KMS-11 (cell line): ENCODE data around the gene SLC2A13.

Experiments used
- H2AFZ ChIP-seq: fragments of 200-600 bp; sonication (generic); 2 replicates; pipeline ENCODE4 v1.6.1; 2016; ENCODE audit warnings: antibody characterized with exemption, mixed run types, low read depth
- H3K27ac ChIP-seq: fragments of 200-600 bp; sonication (generic); 2 replicates; pipeline ENCODE4 v1.6.1; 2016; ENCODE audit warnings: mild to moderate bottlenecking, mixed run types
- H3K27me3 ChIP-seq: fragments of 200-600 bp; sonication (generic); 2 replicates; pipeline ENCODE4 v1.6.1; 2017; ENCODE audit warnings: mild to moderate bottlenecking, low read depth, mixed run types, moderate library complexity; ENCODE audit not compliant: insufficient read depth
- H3K36me3 ChIP-seq: fragments of 200-600 bp; sonication (generic); 2 replicates; pipeline ENCODE4 v1.6.1; 2017; ENCODE audit warnings: mild to moderate bottlenecking, mixed run types; ENCODE audit not compliant: insufficient read depth
- H3K4me1 ChIP-seq: fragments of 200-600 bp; sonication (generic); 2 replicates; pipeline ENCODE4 v1.6.1; 2016; ENCODE audit warnings: mild to moderate bottlenecking, low read depth, mixed run types; ENCODE audit not compliant: poor library complexity, severe bottlenecking
- H3K4me2 ChIP-seq: fragments of 200-600 bp; sonication (generic); 2 replicates; pipeline ENCODE4 v1.7.0; 2016; ENCODE audit warnings: mild to moderate bottlenecking, mixed run types
- H3K4me3 ChIP-seq: fragments of 200-600 bp; sonication (generic); IDR thresholded peaks from 2 replicates; pipeline ENCODE4 v1.6.1; 2017; ENCODE audit warnings: low read depth, low read length, mixed read lengths; ENCODE audit not compliant: insufficient read depth
- H3K79me2 ChIP-seq: fragments of 200-600 bp; sonication (generic); 2 replicates; pipeline ENCODE4 v1.6.1; 2016; ENCODE audit warnings: low read depth, mixed run types; ENCODE audit not compliant: insufficient read depth
- H3K9ac ChIP-seq: fragments of 200-600 bp; sonication (generic); 2 replicates; pipeline ENCODE4 v1.6.1; 2016; ENCODE audit warnings: mild to moderate bottlenecking, mixed run types
- H4K20me1 ChIP-seq: fragments of 200-600 bp; sonication (generic); 2 replicates; pipeline ENCODE4 v1.6.1; 2016; ENCODE audit warnings: mild to moderate bottlenecking, mixed run types; ENCODE audit not compliant: insufficient read depth
- CTCF ChIP-seq: fragments of 200-600 bp; sonication (generic); conservative IDR thresholded peaks from 2 replicates; pipeline ENCODE4 v1.6.1; 2017; ENCODE audit warnings: low read depth, mild to moderate bottlenecking, antibody characterized with exemption, low read length, moderate library complexity, mixed read lengths

Gene SLC2A13

DNA sequence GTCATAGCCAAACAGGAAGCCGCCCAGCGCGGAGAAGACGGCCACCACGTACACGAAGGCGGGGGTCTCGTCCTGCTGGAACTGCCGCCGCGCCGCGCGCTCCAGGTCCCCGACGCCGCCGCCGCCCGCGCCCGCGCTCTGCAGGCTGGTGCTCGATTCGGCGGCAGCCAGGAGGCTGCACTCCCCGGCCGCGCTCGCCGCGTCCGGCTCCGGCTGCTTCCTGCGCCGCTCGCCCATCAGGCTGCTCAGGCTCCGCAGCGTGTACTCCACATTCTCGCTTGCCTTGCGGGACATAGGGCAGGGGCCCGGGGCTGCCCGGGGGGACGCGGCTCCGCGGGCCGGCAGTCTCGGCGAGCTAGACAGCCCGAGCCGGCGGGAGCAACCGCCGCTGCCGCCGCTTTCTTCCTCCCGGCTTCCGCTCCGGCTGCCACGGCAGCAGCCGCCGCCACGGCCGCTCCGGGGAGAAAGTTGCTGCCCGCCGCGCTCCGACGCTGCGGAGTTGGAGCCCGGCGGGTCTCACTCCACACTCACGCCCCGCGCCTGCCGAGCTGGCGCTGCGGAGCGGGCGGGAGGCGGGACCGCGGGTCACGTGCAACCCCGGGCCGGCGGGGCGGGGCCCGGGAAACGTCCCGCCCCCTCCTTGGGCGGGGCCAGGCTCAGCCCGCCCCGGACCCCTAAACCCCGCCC is at the start of gene SLC2A13:
Gene SLC2A13, minus strand, starts transcription at position 567 of the 687 bp plus-strand sequence. Its CDS starts 273 bp downstream, at position 294.
- Histone ChIP-seq H3K4me3 (no peak within 1 kb of the TSS), H3K4me1 (peaks cover 9% of the 10 kb centered on the region), H3K9ac (peak within 1 kb of the TSS; percentile 50; the same call in 1 of the 2 replicates), H3K4me2 (peak within 1 kb of the TSS; percentile 98), H4K20me1 (no peaks in the 10 kb centered on the region), H3K27ac (no peak within 1 kb of the TSS), H3K79me2 (no peaks in the 10 kb centered on the region), H3K36me3 (no peaks in the 10 kb centered on the region), H2AFZ (peak within 1 kb of the TSS; percentile 72), H3K27me3 (no peaks in the 10 kb centered on the region)
- no peak for TF ChIP-seq CTCF

DNA sequence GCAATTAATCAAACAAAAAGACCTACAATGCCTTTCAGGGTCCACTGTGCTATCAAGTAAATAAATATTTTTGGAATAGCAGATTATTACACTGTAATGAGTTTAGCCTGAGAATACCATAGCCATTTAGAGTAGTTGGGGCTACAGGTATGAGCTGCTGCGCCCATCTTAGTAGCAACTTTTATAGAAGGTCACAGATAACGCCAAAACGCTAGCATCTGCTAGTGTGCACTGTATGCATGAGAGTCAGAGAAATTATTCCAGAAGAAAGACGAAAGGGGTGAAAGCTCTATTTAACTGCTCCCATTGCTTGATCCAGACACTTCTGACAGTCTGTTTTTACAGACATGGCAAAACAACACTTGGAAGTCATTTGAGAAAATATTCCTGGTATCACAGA is 48.5 kb upstream of the SLC2A13 start:
- Histone ChIP-seq H3K27me3 (no peaks in the 10 kb centered on the region), H3K27ac (no peak overlapping the region), H3K4me3 (no peak overlapping the region), H2AFZ (no peak overlapping the region), H3K4me1 (peaks cover 7% of the 10 kb centered on the region), H3K79me2 (no peaks in the 10 kb centered on the region), H3K36me3 (no peaks in the 10 kb centered on the region), H3K9ac (no peak overlapping the region), H3K4me2 (no peak overlapping the region), H4K20me1 (no peaks in the 10 kb centered on the region)
- TF ChIP-seq CTCF: no peak

DNA sequence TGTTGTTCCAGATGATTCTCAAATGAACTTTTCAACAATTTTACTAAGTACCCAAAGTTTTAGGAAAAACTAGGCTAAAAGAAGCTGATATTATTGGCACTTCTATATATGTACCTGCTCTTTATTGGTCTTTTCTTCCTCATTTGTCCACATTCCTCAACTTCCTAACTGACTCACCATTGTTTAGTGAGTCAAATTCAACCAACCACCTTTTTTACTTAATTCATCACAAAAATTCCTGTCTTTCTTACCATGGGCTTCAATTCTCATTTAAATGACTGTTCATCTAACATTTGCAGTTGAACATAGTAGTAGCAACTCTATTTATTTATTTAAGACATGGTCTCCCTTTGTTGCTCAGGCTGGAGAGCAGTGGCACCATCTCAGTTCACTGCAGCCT is 47.6 kb upstream of the SLC2A13 start:
- H3K27ac ChIP-seq: no peak overlapping the region
- no peak overlapping the region for H3K4me3 ChIP-seq
- no peaks in the 10 kb centered on the region for H3K27me3 ChIP-seq
- H3K4me2 ChIP-seq: no peak overlapping the region
- no peaks in the 10 kb centered on the region for H4K20me1 ChIP-seq
- no peaks in the 10 kb centered on the region for H3K36me3 ChIP-seq
- no peaks in the 10 kb centered on the region for H3K79me2 ChIP-seq
- no peak overlapping the region for H2AFZ ChIP-seq
- H3K4me1 ChIP-seq: no peaks in the 10 kb centered on the region
- no peak overlapping the region for H3K9ac ChIP-seq
- TF ChIP-seq CTCF: no peak

GRCh38 chr12:40152783-40153383 is 47.0 kb upstream of the SLC2A13 start:
- Histone ChIP-seq H3K9ac (no peak overlapping the region), H3K36me3 (no peaks in the 10 kb centered on the region), H3K79me2 (no peaks in the 10 kb centered on the region), H2AFZ (no peak overlapping the region), H3K4me2 (no peak overlapping the region), H3K27me3 (no peaks in the 10 kb centered on the region), H4K20me1 (no peaks in the 10 kb centered on the region), H3K27ac (no peak overlapping the region), H3K4me1 (no peaks in the 10 kb centered on the region), H3K4me3 (no peak overlapping the region)
- peak; percentile 87 for TF ChIP-seq CTCF
